GM21423 (cell line): Measurements from ENCODE around the gene C19orf33.
"Not testable (repeated sequence)": the region's sequence is repeated elsewhere in the genome, so short reads cannot be mapped to it uniquely, and the experiment has no call there.

ENCODE experiments used
- ATAC-seq: cut with Tn5 transposase; IDR thresholded peaks from one replicate; pipeline ENCODE4 v1.9.1; 2021; ENCODE audit warnings: mild to moderate bottlenecking, moderate library complexity; ENCODE audit not compliant: unreplicated experiment

Gene C19orf33

GRCh38 chr19:38303517-38304351 is at the start of gene C19orf33:
Gene C19orf33, plus strand, starts transcription at chr19:38304251. Its CDS starts 11 bp downstream, at chr19:38304262.
- no peak for ATAC-seq

GRCh38 chr19:38255383-38256014 is 48.6 kb upstream of the C19orf33 start:
- no peak for ATAC-seq

GRCh38 chr19:38261942-38262341 is 42.1 kb upstream of the C19orf33 start:
- ATAC-seq = not testable (repeated sequence)

GRCh38 chr19:38262585-38263268 is 41.3 kb upstream of the C19orf33 start:
- no peak for ATAC-seq

- ATAC-seq = peak; percentile 65
Observed at GRCh38 chr19:38263689-38264485, 40.2 kb upstream of the C19orf33 start.

- ATAC-seq = no peak
Observed at GRCh38 chr19:38264486-38265212, 39.4 kb upstream of the C19orf33 start, which contains the start of gene SPINT2. Gene SPINT2, plus strand, starts transcription at chr19:38264573. Its CDS starts 320 bp downstream, at chr19:38264893.

- ATAC-seq = no peak
Observed at GRCh38 chr19:38265213-38265861, 38.7 kb upstream of the C19orf33 start.

- ATAC-seq = no peak
Observed at GRCh38 chr19:38265921-38266429, 38.1 kb upstream of the C19orf33 start.

- ATAC-seq = no peak
Observed at GRCh38 chr19:38266981-38267597, 37.0 kb upstream of the C19orf33 start.

- no peak for ATAC-seq
Observed at GRCh38 chr19:38267761-38268483, 36.1 kb upstream of the C19orf33 start.

GRCh38 chr19:38268539-38268938 is 35.5 kb upstream of the C19orf33 start:
- no peak for ATAC-seq

- no peak for ATAC-seq
Observed at GRCh38 chr19:38270587-38271167, 33.4 kb upstream of the C19orf33 start.

- ATAC-seq = no peak
Observed at GRCh38 chr19:38273499-38273898, 30.6 kb upstream of the C19orf33 start.

GRCh38 chr19:38274739-38275138 is 29.3 kb upstream of the C19orf33 start:
- ATAC-seq = no peak

- ATAC-seq = no peak
Observed at GRCh38 chr19:38276942-38277517, 27.0 kb upstream of the C19orf33 start.

GRCh38 chr19:38277549-38277948 is 26.5 kb upstream of the C19orf33 start:
- ATAC-seq = no peak

- ATAC-seq = no peak
Observed at GRCh38 chr19:38277969-38278680, 25.9 kb upstream of the C19orf33 start.
